IgD-negative memory B cell (primary cell): ENCODE measurements around the gene DNAJC7. TPM values are rescaled to one million over a fixed set of nuclear protein-coding genes. Genes with fewer than 3 reads are reported as not detected.
"Not testable (repeated sequence)": the region's sequence is repeated elsewhere in the genome, so short reads cannot be mapped to it uniquely, and the experiment has no call there.

Experiments used
- H3K27ac Mint-ChIP-seq, 3 donors: one replicate each; pipeline ENCODE4 v1.8.0; 2020 to 2022; ENCODE audit warnings: mild to moderate bottlenecking in 3 of 3, mixed read lengths in 3 of 3, moderate library complexity in 1 of 3
- H3K27me3 Mint-ChIP-seq: one replicate; pipeline ENCODE4 v1.8.0; 2021; ENCODE audit warnings: mixed read lengths
- H3K36me3 Mint-ChIP-seq: one replicate; pipeline ENCODE4 v1.8.0; 2020; ENCODE audit warnings: mild to moderate bottlenecking, mixed read lengths
- H3K4me1 Mint-ChIP-seq, 3 donors: one replicate each; pipeline ENCODE4 v1.8.0; 2020 to 2022; ENCODE audit warnings: mixed read lengths in 3 of 3, mild to moderate bottlenecking in 1 of 3
- H3K4me3 Mint-ChIP-seq, 4 donors: one replicate each; pipeline ENCODE4 v1.8.0; 2020 to 2022; ENCODE audit warnings: mild to moderate bottlenecking in 4 of 4, mixed read lengths in 4 of 4, moderate library complexity in 3 of 4
- H3K9me3 Mint-ChIP-seq, 3 donors: one replicate each; pipeline ENCODE4 v1.8.0; 2020 to 2021; ENCODE audit warnings: mixed read lengths in 3 of 3, mild to moderate bottlenecking in 1 of 3
- polyA plus RNA-seq: library from polyadenylated mRNA; unstranded; fragments of 300-500 nt; fragmentation: Illumina TruSeq; gene quantifications from one replicate; pipeline ENCODE4 v1.2.3, GENCODE V29; 2021

DNAJC7 gene
- polyA plus RNA-seq, 1 donor from 2014 or later: 82.3 TPM

DNA sequence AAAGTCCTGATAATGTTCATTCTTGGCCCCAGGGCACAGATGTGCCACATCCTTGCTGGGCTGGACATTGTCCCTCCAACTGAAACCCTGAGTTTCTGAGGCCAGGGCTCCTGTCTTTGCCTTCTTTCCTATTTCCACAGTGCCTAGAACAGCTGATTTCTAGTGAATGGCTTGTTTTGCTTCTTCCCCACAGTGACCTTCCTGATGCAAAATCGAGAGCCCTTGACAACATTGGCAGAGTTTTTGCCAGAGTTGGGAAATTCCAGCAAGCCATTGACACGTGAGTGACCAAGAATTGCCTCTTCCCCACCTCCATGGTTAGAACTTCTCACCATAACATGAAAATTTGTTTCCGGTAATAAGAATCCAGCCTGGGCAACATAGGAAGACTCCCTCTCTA is 72.3 kb downstream of the DNAJC7 start:
- Mint-ChIP-seq H3K4me1 (no peaks in the 10 kb centered on the region), H3K27me3 (peaks cover 3% of the 10 kb centered on the region), H3K27ac (no peak overlapping the region), H3K4me3 (no peak overlapping the region), H3K36me3 (no peaks in the 10 kb centered on the region), H3K9me3 (no peaks in the 10 kb centered on the region)

DNA sequence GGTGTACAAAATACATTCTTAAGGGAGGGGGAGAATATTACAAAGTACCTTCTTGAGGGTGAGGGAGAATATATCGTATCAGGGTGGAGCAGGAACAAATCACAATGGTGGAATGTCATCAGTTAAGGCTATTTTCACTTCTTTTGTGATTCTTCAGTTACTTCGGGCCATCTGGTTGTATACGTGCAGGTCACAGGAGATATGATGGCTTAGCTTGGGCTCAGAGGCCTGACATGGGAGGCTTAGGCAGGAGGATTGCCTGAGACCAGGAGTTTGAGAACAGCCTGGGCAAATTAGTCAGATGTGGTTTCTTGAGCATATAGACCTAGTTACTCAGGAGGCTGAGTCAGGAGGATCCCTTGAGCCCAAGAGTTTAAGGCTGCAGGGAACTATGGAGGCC is 73.7 kb downstream of the DNAJC7 start:
- peaks cover 3% of the 10 kb centered on the region for H3K27me3 Mint-ChIP-seq
- H3K4me1 Mint-ChIP-seq: no peaks in the 10 kb centered on the region
- H3K36me3 Mint-ChIP-seq: no peaks in the 10 kb centered on the region
- H3K4me3 Mint-ChIP-seq: no peak overlapping the region
- H3K9me3 Mint-ChIP-seq: no peaks in the 10 kb centered on the region
- H3K27ac Mint-ChIP-seq: no peak overlapping the region

DNA sequence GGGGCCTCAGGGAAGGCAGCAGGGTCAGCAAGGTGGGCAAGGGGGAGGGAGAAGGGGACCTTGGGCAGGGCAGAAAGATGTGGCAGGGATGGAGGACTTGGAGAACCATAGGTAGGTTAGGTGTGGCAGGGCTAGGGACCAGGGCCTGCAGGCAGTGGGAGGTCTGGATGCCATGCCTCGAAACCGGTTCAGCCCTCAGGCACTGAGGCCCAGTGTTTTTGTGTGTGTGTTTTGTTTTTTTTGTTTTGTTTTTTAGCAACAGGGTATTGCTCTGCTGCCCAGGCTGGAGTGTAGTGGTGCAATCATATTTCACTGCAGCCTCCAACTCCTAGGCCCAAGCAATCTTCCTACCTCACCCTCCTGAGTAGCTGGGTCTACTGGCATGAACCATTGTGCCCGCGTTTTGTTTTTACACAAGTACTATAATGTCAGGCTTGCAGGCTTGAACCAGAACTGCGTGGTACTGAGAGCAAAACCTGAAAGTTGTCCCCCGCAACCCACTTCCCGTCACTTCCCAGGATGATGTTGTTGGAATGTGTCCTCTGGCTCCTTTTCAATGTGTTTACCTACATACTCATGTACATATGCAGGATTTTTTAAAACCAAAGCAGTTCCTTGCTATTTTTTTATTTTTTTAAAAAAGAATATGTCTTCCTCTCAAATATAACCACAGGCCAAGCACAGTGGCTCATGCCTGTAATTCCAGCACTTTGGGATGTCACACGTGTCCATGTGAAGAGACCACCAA is 74.4 kb downstream of the DNAJC7 start:
- Mint-ChIP-seq H3K4me1 (no peaks in the 10 kb centered on the region), H3K9me3 (no peaks in the 10 kb centered on the region), H3K27me3 (peaks cover 3% of the 10 kb centered on the region), H3K4me3 (no peak overlapping the region), H3K36me3 (no peaks in the 10 kb centered on the region), H3K27ac (no peak overlapping the region)

DNA sequence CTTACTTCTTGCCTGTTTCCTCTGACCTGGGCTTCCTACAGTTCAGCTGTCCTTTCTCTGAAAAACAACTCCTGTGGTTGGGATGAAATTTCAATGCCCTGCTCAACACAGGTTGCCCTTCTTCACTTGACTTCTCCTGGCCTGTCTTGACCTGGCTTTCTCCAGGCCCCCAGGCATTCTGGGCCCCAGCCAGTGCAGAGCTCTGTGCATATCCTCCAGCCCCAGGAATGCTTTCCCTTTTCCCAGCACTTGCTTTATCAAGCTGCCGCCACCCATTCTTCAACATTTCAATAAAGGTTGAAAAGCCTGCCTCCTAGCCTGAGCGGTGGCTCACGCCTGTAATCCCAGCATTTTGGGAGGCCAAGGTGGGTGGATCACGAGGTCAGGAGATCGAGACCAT is 76.1 kb downstream of the DNAJC7 start:
- no peak overlapping the region for H3K4me3 Mint-ChIP-seq

DNA sequence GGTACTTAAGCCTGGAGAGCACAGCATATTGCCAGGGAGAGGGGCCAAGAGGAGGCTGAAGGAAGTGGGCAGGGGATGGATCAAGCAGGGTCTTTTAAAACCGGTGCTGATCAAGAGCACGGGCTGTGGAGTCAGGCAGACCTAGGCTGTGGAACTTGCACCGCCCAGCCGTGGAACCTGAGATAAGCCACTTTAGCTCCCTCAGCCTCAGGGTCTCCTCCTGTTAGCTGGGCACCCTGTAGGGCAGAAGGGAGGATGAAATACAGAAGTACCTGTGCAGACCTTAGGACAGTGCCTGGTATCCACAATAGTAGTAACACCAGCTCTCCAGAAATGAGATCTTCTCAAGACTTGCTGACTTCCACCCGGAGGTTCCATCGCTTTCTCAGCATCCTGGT is 77.5 kb downstream of the DNAJC7 start:
- Mint-ChIP-seq H3K4me1 (no peaks in the 10 kb centered on the region), H3K36me3 (no peaks in the 10 kb centered on the region), H3K4me3 (no peak overlapping the region), H3K9me3 (no peaks in the 10 kb centered on the region), H3K27me3 (peaks cover 3% of the 10 kb centered on the region), H3K27ac (peak overlapping the region in 1 of 3 donors; percentile 71)

More for the DNA sequence above, 76.1 kb downstream of the DNAJC7 start:
- Mint-ChIP-seq H3K27ac (no peak overlapping the region), H3K9me3 (no peaks in the 10 kb centered on the region), H3K4me1 (no peaks in the 10 kb centered on the region), H3K36me3 (no peaks in the 10 kb centered on the region), H3K27me3 (peaks cover 3% of the 10 kb centered on the region)

DNA sequence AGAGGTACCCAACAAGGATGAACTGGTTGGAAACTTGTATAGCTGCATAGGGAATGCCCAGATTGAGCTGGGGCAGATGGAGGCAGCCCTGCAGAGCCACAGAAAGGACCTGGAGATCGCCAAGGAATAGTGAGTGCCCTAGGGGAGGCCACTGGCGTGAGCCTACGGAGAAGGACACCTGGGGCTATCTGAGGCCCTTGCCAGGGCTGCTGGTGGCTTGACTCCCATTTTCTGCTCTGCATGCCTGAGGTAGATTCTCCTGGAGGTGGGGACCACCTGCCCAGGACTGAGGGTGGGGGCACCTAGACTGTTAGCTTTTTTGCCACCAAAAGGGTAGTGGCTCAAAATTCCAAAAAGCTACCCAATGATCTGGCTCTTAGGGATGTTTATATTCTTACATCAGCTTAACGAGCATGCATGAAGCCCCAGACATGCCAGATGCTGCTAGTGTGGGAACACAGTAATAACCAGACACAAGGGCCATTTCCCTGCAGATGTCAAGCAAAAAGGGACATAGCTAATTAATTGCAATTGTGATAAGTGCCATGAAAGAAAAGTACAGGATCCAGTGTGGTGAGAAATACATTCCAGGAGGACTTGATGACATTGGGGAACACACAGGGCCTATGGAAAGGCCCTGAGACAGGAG is 78.1 kb downstream of the DNAJC7 start:
- H3K4me1 Mint-ChIP-seq: no peaks in the 10 kb centered on the region
- H3K27me3 Mint-ChIP-seq: peaks cover 3% of the 10 kb centered on the region
- H3K36me3 Mint-ChIP-seq: no peaks in the 10 kb centered on the region
- H3K9me3 Mint-ChIP-seq: no peaks in the 10 kb centered on the region
- peak overlapping the region in 1 of 3 donors; percentile 71 for H3K27ac Mint-ChIP-seq
- peak overlapping the region in 1 of 4 donors; percentile 26 for H3K4me3 Mint-ChIP-seq

DNA sequence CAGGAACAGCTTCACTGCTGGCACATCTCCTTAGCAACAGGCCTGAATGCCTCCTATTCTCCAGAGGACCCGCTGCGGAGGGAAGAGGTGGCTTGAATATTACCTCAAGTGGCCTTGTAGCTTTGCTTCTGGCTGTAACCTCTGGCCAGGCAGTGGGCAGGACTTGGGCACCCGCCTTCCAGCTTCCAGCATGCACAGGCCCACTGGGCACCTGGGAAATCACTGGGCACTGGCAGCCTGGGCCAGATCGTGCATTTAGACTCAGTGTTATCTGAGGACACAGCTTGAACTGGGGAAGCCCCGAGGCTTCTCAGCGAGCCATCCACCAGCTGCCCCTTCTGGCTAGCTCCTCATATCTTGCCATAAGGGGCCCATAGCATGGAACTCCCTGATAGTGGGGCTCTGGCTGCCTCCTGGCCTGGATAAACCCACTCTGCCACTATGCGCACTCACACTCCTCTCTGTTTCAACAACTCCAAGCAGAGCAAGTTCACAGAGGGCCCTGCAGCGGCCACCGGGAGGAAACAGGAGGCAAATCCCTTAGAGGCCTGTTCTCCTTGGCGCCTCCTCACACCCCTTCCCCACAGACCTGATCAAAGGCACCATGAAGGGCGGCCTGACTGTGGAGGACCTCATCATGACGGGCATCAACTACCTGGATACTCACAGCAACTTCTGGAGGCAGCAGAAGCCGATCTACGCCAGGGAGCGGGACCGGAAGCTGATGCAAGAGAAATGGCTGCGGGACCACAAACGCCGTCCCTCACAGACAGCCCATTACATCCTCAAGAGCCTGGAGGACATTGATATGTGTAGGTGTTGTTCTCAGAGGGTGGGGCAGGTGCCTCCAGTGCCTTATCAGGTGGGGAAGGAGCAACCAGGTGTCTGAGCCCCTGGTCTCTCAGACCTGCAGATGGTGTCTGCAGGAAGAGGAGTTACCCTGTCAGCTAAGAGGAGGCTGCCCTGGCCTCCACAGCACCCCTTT is 79.0 kb downstream of the DNAJC7 start:
- no peaks in the 10 kb centered on the region for H3K36me3 Mint-ChIP-seq
- no peaks in the 10 kb centered on the region for H3K9me3 Mint-ChIP-seq
- H3K27me3 Mint-ChIP-seq: peaks cover 3% of the 10 kb centered on the region
- H3K4me3 Mint-ChIP-seq: no peak overlapping the region
- H3K4me1 Mint-ChIP-seq: no peaks in the 10 kb centered on the region
- no peak overlapping the region for H3K27ac Mint-ChIP-seq

DNA sequence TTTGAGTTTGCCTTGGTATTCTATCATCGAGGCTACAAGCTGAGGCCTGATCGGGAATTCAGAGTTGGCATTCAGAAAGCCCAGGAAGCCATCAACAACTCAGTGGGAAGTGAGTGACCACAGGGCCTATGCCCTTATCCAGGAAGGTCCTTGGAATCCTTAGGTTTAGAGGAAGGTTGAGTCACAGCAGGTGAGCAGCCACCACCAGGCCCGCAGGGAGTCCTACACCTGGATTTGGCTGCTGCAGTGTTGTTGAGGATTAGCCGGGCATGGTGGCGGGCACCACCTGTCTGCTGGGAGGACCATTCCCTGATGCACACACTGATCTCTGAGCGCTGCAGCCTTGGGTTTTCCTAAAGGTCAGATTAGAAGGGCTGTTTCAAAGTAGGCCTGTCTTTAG is 81.6 kb downstream of the DNAJC7 start:
- peaks cover 3% of the 10 kb centered on the region for H3K27me3 Mint-ChIP-seq
- H3K4me3 Mint-ChIP-seq: no peak overlapping the region
- no peaks in the 10 kb centered on the region for H3K36me3 Mint-ChIP-seq
- peaks cover 5 to 8% (median 5%) of the 10 kb centered on the region in 3 donors for H3K4me1 Mint-ChIP-seq
- H3K9me3 Mint-ChIP-seq: no peaks in the 10 kb centered on the region
- H3K27ac Mint-ChIP-seq: no peak overlapping the region

DNA sequence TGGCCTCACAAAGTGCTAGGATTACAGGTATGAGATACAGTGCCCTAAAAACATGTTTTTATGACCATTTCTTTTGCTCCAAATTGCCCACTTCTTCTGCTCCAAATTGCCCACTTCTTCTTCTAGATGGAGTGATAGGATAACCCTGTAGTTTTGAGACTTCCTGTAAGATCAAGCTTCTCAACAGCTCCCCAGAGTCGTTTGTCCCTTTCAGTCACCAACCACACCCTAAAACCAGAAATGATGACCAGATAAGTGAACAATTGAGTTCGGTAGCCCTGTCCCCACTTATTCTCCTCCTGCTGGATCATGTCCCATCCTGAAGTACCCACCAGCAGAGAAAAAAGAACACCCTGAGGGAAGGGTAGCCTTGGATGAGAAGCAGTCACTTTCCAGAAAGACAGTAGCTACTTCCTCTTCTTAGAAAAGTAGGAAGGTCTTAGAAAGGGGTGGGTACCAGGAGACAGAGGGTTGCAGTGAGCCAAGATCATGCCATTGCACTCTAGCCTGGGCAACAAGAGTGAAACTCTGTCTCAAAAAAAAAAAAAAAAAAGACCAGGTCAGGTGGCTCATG is 84.3 kb downstream of the DNAJC7 start:
- Mint-ChIP-seq H3K9me3 (no peaks in the 10 kb centered on the region), H3K36me3 (no peaks in the 10 kb centered on the region)

DNA sequence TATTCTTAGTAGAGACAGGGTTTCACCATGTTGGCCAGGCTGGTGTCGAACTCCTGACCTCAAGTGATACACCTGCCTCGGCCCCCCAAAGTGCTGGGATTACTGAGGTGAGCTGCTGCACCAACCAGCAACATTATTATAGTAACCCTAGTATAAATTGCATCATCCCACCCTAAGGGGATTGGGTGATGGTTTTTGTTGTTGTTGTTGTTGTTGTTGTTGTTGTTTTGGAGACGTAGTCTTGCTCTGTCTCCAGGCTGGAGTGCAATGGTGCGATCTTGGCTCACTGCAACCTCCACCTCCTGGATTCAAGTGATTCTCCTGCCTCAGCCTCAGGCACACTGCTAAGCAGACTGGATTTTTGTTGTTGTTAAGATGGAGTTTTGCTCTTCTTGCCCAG is 85.5 kb downstream of the DNAJC7 start:
- H3K9me3 Mint-ChIP-seq, H3K36me3 Mint-ChIP-seq, H3K27me3 Mint-ChIP-seq: not testable (repeated sequence)
- peak overlapping the region in 1 of 4 donors; percentile 33 for H3K4me3 Mint-ChIP-seq
- H3K27ac Mint-ChIP-seq: peak overlapping the region in 1 of 3 donors; percentile 88
- H3K4me1 Mint-ChIP-seq: peaks cover 11 to 27% (median 22%) of the 10 kb centered on the region in 3 donors

More for the DNA sequence above, 84.3 kb downstream of the DNAJC7 start:
- H3K4me3 Mint-ChIP-seq: peak overlapping the region in 2 of 4 donors; percentile 33 to 65
- H3K27me3 Mint-ChIP-seq: no peaks in the 10 kb centered on the region
- peak overlapping the region in 1 of 3 donors; percentile 88 for H3K27ac Mint-ChIP-seq
- peaks cover 11 to 24% (median 21%) of the 10 kb centered on the region in 3 donors for H3K4me1 Mint-ChIP-seq

DNA sequence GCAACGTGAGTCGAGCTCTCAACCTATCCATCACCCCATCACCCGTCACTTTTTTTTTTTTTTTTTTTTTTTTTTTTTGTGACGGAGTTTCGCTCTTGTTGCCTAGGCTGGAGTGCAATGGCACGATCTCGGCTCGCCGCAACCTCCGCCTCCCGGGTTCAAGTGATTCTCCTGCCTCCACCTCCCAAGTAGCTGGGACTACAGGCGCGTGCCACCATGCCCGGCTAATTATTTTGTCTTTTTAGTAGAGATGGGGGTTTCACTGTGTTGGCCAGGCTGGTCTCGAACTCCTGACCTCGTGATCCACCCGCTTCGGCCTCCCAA is 86.4 kb downstream of the DNAJC7 start:
- not testable (repeated sequence) for H3K9me3 Mint-ChIP-seq, H3K36me3 Mint-ChIP-seq, H3K27me3 Mint-ChIP-seq
- H3K4me3 Mint-ChIP-seq: peak overlapping the region; percentile 89 to 99 (median 98)
- peak overlapping the region; percentile 88 to 99 (median 98) for H3K27ac Mint-ChIP-seq
- peaks cover 11 to 27% (median 26%) of the 10 kb centered on the region in 3 donors for H3K4me1 Mint-ChIP-seq

DNA sequence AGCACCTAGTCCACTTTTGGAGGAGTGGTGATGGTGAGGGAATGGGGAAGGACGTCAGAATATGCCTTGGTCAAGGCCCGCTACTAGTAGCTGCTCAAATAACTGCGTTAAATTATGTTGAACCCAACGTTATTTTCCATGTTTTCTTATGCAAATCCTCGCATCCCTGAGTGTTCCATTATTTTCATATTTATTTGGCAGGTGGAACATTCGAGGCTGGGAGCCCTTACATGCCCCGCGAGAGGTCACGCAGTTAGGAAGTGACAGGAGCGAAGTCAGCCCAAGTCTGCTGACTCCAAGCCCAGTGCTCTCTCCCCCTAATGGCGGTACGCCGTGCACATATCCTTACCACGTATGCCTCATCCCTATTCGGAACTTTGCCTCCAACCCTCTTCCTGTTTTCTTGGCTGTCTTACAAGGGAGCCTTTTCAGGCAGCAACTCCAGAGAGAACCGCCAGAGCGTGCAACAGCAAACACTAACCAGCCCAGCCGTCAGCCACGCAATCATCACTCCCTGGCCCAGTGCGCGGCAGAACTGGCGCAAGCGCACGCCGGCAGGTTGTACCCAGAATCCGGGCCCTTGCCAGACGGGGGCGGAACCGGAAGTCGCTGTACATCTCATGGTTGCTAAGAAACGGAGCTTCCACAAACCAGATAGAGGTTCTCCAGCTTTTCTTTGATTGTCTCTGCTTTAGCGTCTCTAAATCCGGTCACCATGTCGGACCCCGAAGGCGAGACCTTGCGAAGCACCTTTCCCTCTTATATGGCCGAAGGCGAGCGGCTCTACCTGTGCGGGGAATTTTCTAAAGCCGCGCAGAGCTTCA is 87.0 kb downstream of the DNAJC7 start, which contains the start of gene ODAD4:
Gene ODAD4, plus strand, starts transcription at position 609 of the 824 bp plus-strand sequence. Its CDS starts 107 bp downstream, at position 716.
- H3K36me3 Mint-ChIP-seq: no peaks in the 10 kb centered on the region
- no peaks in the 10 kb centered on the region for H3K27me3 Mint-ChIP-seq
- peak within 1 kb of the TSS; percentile 89 to 99 (median 98) for H3K4me3 Mint-ChIP-seq
- no peaks in the 10 kb centered on the region for H3K9me3 Mint-ChIP-seq
- peaks cover 11 to 27% (median 26%) of the 10 kb centered on the region in 3 donors for H3K4me1 Mint-ChIP-seq
- H3K27ac Mint-ChIP-seq: peak within 1 kb of the TSS; percentile 88 to 99 (median 98)

DNA sequence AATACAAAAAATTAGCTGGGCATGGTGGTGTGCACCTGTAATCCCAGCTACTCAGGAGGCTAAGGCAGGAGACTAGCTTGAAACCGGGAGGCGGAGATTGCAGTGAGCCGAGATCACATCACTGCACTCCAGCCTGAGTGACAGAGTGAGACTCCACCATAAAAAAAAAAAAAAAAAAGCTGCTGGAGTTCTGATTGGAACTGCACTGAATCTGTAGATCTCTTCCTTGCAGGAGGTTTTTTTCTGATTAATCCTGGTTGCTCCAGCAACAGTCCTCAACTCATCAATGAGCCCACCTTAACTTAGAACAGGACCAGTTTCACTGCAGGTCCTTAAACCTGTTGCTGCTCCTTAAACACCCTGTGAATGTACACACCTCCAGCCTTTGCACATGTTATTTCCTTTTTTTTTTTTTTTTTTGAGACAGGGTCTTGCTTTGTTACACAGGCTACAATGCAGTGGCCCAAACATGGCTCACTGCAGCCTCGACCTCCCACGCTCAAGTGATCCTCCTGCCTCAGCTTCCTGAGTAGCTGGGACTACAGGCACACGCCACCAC is 88.5 kb downstream of the DNAJC7 start:
- H3K36me3 Mint-ChIP-seq: no peaks in the 10 kb centered on the region
- no peaks in the 10 kb centered on the region for H3K9me3 Mint-ChIP-seq
- H3K4me1 Mint-ChIP-seq: peaks cover 11 to 29% (median 26%) of the 10 kb centered on the region in 3 donors
- peak overlapping the region in 3 of 4 donors; percentile 64 to 99 (median 89) for H3K4me3 Mint-ChIP-seq
- no peaks in the 10 kb centered on the region for H3K27me3 Mint-ChIP-seq
- peak overlapping the region in 2 of 3 donors; percentile 88 to 98 for H3K27ac Mint-ChIP-seq
